Astrocyte of the cerebellum (primary cell): ENCODE data around the gene PSMG3.

ENCODE experiments used
- DNase-seq: peaks from one replicate; pipeline ENCODE4 v3.0.0-alpha.2; 2011; ENCODE audit warnings: low read depth
- H3K4me3 ChIP-seq: 2 replicates; pipeline ENCODE4 v1.5.1; 2011; ENCODE audit warnings: mild to moderate bottlenecking, low read depth, low read length, moderate library complexity
- in situ Hi-C: cut with HindIII; loops from 2 replicates; pipeline ENCODE4 v1.10.0; 2017; ENCODE audit warnings: low sequenced_read_pairs
- TF ChIP-seq, protein P1 (sequence below): IDR thresholded peaks from 2 replicates; pipeline ENCODE4 v1.5.1; 2012; ENCODE audit warnings: low read length, low read depth, moderate library complexity, mild to moderate bottlenecking; ENCODE audit errors: missing control alignments

The PSMG3 gene

DNA sequence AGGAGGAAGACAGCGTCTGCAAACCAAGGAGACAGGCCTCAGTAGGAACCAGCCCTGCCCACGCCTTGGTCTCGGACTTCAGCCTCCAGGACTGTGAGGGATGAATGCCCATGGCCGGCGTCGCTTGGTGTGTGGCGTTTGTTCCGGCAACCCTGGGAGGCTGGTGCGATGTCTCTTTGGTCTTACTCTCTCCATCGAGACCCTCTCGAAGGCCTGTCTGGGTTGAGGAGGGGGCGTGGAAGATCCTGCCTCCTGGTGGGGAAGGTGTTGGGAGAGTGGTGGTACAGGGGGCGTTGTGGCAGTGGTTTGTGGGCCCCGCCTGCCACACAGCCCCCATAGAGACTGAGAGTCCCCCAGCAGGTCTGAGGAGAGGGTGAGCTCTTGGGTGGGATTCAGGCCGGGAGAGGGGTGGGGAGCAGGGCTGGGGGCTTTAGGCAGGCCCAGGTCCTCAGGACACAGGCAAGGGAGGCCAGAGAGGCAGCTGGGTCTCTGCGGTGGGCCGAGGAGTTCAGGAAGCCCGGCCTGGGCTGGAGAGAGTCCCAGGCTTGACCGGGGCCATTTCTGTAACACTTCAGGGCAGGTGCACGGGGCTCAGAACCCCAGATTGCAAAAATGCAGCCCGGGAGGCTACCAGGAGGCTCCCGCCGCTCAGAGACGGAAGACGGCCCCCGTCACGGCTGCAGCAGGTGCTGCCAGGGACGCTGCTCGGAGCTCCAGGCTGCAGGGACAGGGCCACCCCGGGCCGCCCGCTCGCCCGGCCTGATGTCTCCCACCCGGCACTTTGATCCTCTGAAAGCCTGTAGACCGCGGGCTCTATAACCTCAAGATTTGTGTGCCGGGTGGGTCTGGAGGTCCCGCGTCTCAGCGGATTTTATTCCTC is 33.8 kb upstream of the PSMG3 start:
- TF ChIP-seq, protein P1, sequence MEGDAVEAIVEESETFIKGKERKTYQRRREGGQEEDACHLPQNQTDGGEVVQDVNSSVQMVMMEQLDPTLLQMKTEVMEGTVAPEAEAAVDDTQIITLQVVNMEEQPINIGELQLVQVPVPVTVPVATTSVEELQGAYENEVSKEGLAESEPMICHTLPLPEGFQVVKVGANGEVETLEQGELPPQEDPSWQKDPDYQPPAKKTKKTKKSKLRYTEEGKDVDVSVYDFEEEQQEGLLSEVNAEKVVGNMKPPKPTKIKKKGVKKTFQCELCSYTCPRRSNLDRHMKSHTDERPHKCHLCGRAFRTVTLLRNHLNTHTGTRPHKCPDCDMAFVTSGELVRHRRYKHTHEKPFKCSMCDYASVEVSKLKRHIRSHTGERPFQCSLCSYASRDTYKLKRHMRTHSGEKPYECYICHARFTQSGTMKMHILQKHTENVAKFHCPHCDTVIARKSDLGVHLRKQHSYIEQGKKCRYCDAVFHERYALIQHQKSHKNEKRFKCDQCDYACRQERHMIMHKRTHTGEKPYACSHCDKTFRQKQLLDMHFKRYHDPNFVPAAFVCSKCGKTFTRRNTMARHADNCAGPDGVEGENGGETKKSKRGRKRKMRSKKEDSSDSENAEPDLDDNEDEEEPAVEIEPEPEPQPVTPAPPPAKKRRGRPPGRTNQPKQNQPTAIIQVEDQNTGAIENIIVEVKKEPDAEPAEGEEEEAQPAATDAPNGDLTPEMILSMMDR = no peak
- in situ Hi-C loops = no loop called here
- H3K4me3 ChIP-seq = no peak overlapping the region
- DNase-seq = no peak

DNA sequence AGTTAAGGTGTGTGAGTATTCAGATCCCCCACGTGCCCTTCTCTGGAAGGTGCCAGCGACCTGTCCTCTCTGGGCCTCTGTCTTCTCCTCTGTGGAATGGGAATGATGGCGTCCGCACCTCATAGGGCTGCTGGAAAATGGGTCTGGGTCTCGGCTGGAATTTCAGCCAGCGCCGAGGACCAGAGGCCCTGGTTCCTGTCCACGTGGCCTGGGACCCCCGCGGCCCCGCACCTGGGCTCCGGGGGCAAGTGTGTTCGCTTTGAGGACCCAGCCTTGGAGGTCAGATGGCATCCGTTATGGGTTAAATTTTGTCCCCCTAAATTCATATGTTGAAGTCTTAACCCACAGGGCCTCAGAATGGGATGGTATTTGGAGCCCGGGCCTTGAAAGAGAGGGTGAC is 32.6 kb upstream of the PSMG3 start:
- H3K4me3 ChIP-seq = no peak overlapping the region
- in situ Hi-C loops = no loop called here
- DNase-seq = no peak
- TF ChIP-seq, protein P1 = no peak

DNA sequence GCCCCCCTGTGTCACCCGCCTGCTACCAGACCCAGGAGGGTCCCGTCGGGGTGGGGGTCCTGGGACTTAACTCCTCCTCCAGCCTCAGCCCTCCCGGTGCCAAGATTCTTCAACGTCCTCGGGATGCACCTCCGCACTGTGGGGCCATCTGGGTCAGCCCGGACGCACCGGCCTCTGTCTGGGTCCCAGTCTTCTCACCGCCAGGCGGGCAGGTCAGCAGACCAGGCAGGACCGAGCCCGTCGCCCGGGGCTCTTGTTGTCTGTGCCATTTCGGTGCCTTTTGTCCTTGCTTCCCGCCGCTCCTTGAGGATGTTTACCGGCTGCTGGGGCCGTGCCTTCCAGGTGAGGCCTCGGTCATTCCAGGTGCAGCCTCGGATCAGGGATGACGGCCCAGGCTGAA is 32.1 kb upstream of the PSMG3 start:
- TF ChIP-seq, protein P1 = no peak
- no peak for DNase-seq
- in situ Hi-C loops = no loop called here
- H3K4me3 ChIP-seq = no peak overlapping the region

DNA sequence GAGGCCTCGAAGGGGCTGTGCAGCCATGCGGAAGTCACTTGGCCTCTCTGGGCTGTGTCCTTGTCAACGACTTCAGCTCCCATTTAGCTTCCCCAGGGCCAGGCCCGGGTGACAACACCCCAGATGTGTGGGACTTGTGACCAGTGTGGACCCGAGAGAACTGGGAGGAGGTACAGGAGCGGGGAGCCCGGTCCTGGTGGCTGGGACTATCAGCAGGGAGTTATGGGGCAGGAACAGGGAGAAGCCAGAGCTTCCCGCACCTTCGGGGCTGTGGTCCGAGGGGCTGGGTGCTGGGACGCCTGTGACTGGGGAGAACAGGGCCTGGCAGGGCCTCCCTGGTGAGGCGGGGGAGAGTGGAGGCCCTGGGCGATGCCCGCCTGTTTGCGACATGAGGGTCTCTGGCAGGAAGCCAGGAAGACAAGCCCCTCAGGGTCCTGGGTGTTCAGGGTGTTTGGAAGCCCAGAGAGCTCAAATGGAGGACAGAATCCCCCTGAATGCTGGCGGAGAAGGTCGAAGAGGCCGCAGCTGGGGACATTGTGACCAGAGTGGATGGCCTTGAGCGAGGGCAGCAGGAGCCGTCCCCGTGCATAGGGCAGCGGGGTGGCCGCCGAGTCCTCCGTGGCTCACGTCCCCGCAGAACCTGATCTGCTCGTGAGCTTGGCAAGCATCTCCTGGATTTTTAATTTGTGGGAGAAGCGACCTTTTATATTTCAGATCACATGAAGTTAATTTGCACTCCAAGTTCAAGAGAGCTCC is 30.0 kb upstream of the PSMG3 start:
- H3K4me3 ChIP-seq = no peak overlapping the region
- no peak for DNase-seq
- in situ Hi-C loops = no loop called here
- TF ChIP-seq, protein P1 = no peak

DNA sequence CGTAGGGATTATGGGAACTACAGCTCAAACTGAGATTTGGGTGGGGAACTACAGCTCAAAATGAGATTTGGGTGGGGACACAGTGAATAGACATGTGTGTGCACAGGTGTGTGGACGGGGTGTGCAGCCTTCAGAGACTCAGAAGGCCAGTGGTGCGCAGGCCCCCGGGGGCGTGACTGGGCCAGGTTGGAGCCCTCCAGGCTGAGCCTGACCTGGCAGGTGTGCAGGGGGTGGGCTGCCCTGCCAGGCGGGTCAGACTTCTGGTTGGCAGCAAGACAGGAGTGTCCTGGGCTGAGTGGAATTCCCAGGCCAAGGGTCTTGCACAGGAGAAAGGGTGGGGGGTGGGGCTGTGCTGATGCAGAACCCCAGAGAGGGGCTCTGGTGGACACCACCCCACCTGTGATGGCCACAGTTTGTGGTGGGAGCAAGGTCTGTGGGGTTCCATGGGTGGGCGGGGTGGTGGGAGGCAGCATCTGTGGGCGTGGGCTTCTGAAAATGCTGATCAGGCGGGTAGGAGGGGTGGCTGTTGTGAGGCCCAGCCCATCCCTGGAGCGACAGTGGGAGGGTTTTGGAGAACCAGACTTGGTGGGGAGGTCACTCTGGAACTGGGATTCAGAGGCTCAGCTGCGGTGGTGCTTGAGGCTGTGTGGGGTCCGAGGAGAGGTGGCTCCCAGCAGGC is 29.3 kb upstream of the PSMG3 start:
- no peak for DNase-seq
- H3K4me3 ChIP-seq = no peak overlapping the region
- TF ChIP-seq, protein P1 = no peak
- in situ Hi-C loops = no loop called here

DNA sequence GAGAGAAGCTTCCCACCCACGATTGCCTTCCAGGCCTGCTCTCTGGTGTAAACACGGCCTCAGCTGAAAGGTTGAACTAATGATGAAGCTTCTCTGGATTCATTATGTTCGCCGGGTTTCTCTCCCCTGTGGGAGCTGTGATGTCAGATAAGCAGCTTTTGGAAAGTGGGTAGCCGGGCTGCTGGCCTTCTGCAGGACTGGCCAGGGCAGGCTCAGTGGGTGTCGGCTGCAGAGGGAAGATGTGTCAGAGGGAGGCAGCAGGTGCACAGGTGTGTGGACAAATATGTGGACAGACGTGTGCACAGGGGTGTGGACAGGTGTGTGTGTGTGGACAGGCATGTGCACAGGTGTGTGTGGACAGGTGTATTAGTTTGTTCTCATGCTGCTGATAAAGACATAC is 28.5 kb upstream of the PSMG3 start:
- H3K4me3 ChIP-seq = no peak overlapping the region
- DNase-seq = no peak
- TF ChIP-seq, protein P1 = no peak
- in situ Hi-C loops = no loop called here
